SU-DHL-6 (cell line): ENCODE data around the gene WNT7B.

Experiments used
- H2AFZ ChIP-seq: fragments of 200-600 bp; sonication (generic); 2 replicates; pipeline ENCODE4 v1.6.1; 2014; ENCODE audit warnings: low read depth, mild to moderate bottlenecking, moderate library complexity, mixed read lengths, antibody characterized with exemption, low read length; ENCODE audit not compliant: severe bottlenecking
- H3F3A ChIP-seq: fragments of 200-600 bp; shearing (Covaris generic); 2 replicates; pipeline ENCODE4 v1.6.0; 2016; ENCODE audit warnings: antibody characterized with exemption, mild to moderate bottlenecking; ENCODE audit not compliant: insufficient read depth
- H3K27ac ChIP-seq: fragments of 200-600 bp; sonication (generic); 2 replicates; pipeline ENCODE4 v1.5.1; 2016; ENCODE audit warnings: low read depth, mild to moderate bottlenecking, low read length, moderate library complexity, mixed read lengths
- H3K27me3 ChIP-seq: fragments of 200-600 bp; sonication (generic), shearing (Covaris generic); 2 replicates; pipeline ENCODE4 v1.6.0; 2014; ENCODE audit warnings: mild to moderate bottlenecking, low read length
- H3K36me3 ChIP-seq: fragments of 200-600 bp; sonication (generic); 2 replicates; pipeline ENCODE4 v1.6.1; 2014; ENCODE audit warnings: mild to moderate bottlenecking, low read length, mixed read lengths
- H3K4me2 ChIP-seq: fragments of 300-600, 200-600 bp; shearing (Covaris generic), sonication (generic); 2 replicates; pipeline ENCODE4 v1.6.0; 2014; ENCODE audit warnings: low read length, low read depth, mild to moderate bottlenecking; ENCODE audit not compliant: poor library complexity, severe bottlenecking
- H3K4me3 ChIP-seq: fragments of 200-600 bp; sonication (generic); 2 replicates; pipeline ENCODE4 v1.5.1; 2014; ENCODE audit warnings: antibody characterized with exemption, low read length, mild to moderate bottlenecking, mixed read lengths; ENCODE audit not compliant: insufficient read depth, poor library complexity, severe bottlenecking
- H3K79me2 ChIP-seq: fragments of 200-600 bp; sonication (generic); 2 replicates; pipeline ENCODE4 v1.6.1; 2014; ENCODE audit warnings: mild to moderate bottlenecking, low read length, moderate library complexity; ENCODE audit not compliant: insufficient read depth
- H3K9ac ChIP-seq: fragments of 200-600 bp; sonication (generic); 2 replicates; pipeline ENCODE4 v1.7.0; 2014; ENCODE audit warnings: mild to moderate bottlenecking, low read length
- H3K9me2 ChIP-seq: fragments of 200-600 bp; sonication (generic); replicated peaks from 2 replicates; pipeline ENCODE4 v1.6.1; 2014; ENCODE audit warnings: low read length; ENCODE audit not compliant: insufficient read depth
- H3K9me3 ChIP-seq: fragments of 200-600 bp; sonication (generic); 2 replicates; pipeline ENCODE4 v1.6.1; 2014; ENCODE audit warnings: low read length, mixed read lengths; ENCODE audit not compliant: insufficient read depth
- H4K20me1 ChIP-seq: fragments of 200-600 bp; sonication (generic); 2 replicates; pipeline ENCODE4 v1.6.1; 2014; ENCODE audit warnings: low read depth, mild to moderate bottlenecking, antibody characterized with exemption, low read length, moderate library complexity, mixed read lengths
- EZH2phosphoT487 ChIP-seq: fragments of 200-600 bp; sonication (generic), shearing (Covaris generic); conservative IDR thresholded peaks from 2 replicates; pipeline ENCODE4 v1.6.1; 2018; ENCODE audit warnings: mild to moderate bottlenecking, antibody characterized with exemption, low read length, moderate library complexity, mixed read lengths
- TF ChIP-seq, protein P1 (sequence below): fragments of 200-600 bp; sonication (generic); IDR thresholded peaks from one replicate; pipeline ENCODE4 v1.5.1; 2017; ENCODE audit warnings: antibody characterized with exemption, mild to moderate bottlenecking, low read length, moderate library complexity; ENCODE audit not compliant: insufficient read depth, poor library complexity, severe bottlenecking

The WNT7B gene

DNA sequence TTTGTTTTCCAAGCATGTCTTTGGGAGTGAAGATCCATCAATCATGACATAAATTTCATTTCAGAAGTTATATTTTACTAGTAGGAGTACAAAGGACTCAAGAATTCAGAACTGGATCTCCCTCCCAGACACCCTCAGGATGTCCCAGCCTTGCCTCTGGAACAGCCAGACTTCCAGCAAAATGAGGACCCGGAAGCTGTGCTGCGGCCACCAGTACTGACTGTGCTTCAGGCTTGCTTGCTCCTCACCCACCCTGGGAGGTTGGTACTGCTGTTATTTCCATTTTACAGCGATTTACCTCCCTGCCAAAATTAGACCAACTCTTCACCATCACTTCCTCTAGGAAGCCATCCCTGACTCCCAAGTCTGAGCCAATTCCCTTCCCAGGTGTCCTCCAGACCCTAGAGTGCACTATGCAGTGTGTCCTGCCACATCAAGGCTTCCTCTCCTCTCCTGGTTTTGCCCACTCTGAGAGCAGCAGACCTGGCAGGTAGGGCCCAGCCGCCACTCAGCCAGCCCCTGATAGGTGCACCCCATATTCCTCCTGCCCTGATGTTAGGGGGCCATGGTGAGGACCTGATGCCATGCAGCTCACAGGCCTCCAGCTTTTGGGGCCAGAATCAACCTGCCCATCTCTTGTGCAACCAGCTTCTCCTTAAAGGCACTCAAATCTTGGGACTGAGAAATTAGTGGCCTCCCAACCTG is 47.3 kb upstream of the WNT7B start:
- no peak overlapping the region for H3K9ac ChIP-seq
- no peaks in the 10 kb centered on the region for H3K79me2 ChIP-seq
- no peak overlapping the region for H3K27ac ChIP-seq
- no peak overlapping the region for H3K4me3 ChIP-seq
- no peaks in the 10 kb centered on the region for H3F3A ChIP-seq
- TF ChIP-seq EZH2phosphoT487 = no peak
- TF ChIP-seq, protein P1, sequence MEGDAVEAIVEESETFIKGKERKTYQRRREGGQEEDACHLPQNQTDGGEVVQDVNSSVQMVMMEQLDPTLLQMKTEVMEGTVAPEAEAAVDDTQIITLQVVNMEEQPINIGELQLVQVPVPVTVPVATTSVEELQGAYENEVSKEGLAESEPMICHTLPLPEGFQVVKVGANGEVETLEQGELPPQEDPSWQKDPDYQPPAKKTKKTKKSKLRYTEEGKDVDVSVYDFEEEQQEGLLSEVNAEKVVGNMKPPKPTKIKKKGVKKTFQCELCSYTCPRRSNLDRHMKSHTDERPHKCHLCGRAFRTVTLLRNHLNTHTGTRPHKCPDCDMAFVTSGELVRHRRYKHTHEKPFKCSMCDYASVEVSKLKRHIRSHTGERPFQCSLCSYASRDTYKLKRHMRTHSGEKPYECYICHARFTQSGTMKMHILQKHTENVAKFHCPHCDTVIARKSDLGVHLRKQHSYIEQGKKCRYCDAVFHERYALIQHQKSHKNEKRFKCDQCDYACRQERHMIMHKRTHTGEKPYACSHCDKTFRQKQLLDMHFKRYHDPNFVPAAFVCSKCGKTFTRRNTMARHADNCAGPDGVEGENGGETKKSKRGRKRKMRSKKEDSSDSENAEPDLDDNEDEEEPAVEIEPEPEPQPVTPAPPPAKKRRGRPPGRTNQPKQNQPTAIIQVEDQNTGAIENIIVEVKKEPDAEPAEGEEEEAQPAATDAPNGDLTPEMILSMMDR = no peak
- no peaks in the 10 kb centered on the region for H3K36me3 ChIP-seq
- H3K9me3 ChIP-seq = no peaks in the 10 kb centered on the region
- no peaks in the 10 kb centered on the region for H3K27me3 ChIP-seq
- H3K4me2 ChIP-seq = no peak overlapping the region
- H2AFZ ChIP-seq = no peak overlapping the region
- no peaks in the 10 kb centered on the region for H3K9me2 ChIP-seq
- no peaks in the 10 kb centered on the region for H4K20me1 ChIP-seq

DNA sequence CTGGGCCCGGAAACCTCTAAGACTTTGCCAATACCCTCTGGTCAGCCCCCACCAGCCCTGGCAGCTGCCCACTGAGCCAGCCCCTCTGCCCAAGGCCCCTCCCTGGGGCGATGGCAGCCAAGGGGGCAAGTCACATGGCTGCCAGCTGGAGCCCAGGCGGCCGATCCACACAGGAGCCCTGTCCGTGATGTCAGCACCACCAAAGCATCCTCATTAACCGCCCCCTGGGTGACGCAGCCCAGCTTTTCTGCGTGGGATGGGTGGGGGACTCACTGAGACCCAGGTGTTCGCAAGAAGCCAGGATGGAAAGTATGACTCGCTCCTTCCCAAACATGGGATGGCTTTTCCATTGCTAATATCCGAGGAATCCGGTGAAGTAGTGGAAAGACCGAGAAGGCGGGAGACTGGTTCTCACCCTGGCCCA is 46.6 kb upstream of the WNT7B start:
- no peak overlapping the region for H3K27ac ChIP-seq
- no peaks in the 10 kb centered on the region for H3K36me3 ChIP-seq
- no peaks in the 10 kb centered on the region for H3K27me3 ChIP-seq
- no peaks in the 10 kb centered on the region for H3K79me2 ChIP-seq
- no peak overlapping the region for H3K9ac ChIP-seq
- no peak overlapping the region for H2AFZ ChIP-seq
- H3K4me3 ChIP-seq = no peak overlapping the region
- H3K4me2 ChIP-seq = no peak overlapping the region
- TF ChIP-seq, protein P1 = no peak
- TF ChIP-seq EZH2phosphoT487 = no peak
- no peaks in the 10 kb centered on the region for H3K9me2 ChIP-seq
- no peaks in the 10 kb centered on the region for H3F3A ChIP-seq
- H3K9me3 ChIP-seq = no peaks in the 10 kb centered on the region
- no peaks in the 10 kb centered on the region for H4K20me1 ChIP-seq

DNA sequence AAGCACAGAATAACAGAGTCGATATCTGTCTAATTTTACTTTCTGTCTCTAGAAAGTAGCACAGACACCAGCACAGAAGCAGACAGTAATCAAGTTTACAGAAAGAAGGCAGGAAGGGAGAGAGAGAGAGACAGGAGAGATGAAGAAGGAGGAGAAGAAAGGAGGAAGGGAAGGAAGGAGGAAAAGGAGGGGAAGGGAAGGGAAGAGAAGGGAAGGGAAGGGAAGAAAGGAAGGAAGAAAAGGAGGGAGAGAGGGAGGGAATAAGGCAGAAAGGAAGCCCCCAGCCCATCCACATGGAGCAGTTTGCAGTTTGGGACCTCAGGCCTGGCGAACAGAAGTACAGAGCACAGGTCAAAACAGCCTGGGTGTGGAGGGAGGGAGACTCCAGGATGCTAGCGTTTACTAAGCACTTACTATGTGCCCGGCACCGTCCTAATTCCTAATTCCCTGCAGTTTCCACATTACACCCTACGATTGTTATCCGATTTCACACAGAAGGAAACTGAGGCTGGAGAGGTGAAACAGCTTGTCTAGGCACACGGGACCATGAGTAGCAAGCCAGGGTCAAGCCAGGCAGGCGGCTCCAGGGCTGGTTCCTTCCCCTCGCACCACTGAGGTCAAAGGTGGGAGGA is 46.0 kb upstream of the WNT7B start:
- Histone ChIP-seq H3K27me3 (no peaks in the 10 kb centered on the region), H3K4me2 (no peak overlapping the region), H4K20me1 (no peaks in the 10 kb centered on the region), H2AFZ (no peak overlapping the region), H3K27ac (no peak overlapping the region), H3K36me3 (no peaks in the 10 kb centered on the region), H3K9ac (no peak overlapping the region), H3K4me3 (no peak overlapping the region), H3K9me3 (no peaks in the 10 kb centered on the region), H3K79me2 (no peaks in the 10 kb centered on the region), H3K9me2 (no peaks in the 10 kb centered on the region), H3F3A (no peaks in the 10 kb centered on the region)
- no peak for TF ChIP-seq EZH2phosphoT487
- TF ChIP-seq, protein P1 = no peak
